Vagina (tissue), 2 donors: ENCODE data around the gene OR2Y1.

Experiments
- POLR2A ChIP-seq, 2 donors: fragments of 450-650 bp; IDR thresholded peaks; one replicate each; pipeline ENCODE4 v1.6.1; 2017; ENCODE audit warnings: antibody characterized with exemption in 2 of 2, mild to moderate bottlenecking in 2 of 2, moderate library complexity in 2 of 2
- POLR2AphosphoS5 ChIP-seq, 2 donors: sonication (generic); formaldehyde crosslinking; IDR thresholded peaks; one replicate each; pipeline ENCODE4 v1.9.0; 2017; ENCODE audit warnings: antibody characterized with exemption in 2 of 2, mild to moderate bottlenecking in 2 of 2, low read depth in 1 of 2; ENCODE audit not compliant: insufficient read depth in 1 of 2
- TF ChIP-seq, protein P1 (sequence below), 3 experiments: fragments of 450-650 bp in 2 of 3; fragments of 200-600 bp in 1 of 3; sonication (generic) in 1 of 3; IDR thresholded peaks; one replicate each; pipeline ENCODE4 v1.5.1; 2017 to 2019; ENCODE audit warnings: antibody characterized with exemption in 3 of 3, mild to moderate bottlenecking in 2 of 3, moderate library complexity in 2 of 3

DNA sequence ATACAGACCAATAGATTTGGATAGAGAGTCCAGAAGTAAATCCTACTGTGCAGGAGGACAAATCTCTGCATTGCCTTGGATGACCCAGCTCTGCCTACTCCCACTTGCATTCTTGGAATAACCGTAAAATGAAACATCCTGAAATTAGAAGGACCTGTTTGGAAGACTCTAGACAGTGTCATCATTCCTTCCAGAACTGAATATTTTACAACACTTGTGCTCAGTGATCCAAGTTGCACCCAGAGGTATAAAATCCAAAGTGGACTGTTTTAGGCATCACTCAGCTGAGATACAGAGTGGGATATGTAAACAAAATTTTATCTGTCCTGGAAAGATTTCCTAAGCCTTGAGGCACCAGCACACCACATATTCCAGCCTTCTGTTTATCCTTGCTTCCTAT, 43.7 kb downstream of the OR2Y1 start:
- no peak for TF ChIP-seq POLR2AphosphoS5 (IDR thresholded peaks at IDR 0.05; ENCODE audit: insufficient read depth in 1 of 2, low read depth in 1 of 2)
- TF ChIP-seq, protein P1, sequence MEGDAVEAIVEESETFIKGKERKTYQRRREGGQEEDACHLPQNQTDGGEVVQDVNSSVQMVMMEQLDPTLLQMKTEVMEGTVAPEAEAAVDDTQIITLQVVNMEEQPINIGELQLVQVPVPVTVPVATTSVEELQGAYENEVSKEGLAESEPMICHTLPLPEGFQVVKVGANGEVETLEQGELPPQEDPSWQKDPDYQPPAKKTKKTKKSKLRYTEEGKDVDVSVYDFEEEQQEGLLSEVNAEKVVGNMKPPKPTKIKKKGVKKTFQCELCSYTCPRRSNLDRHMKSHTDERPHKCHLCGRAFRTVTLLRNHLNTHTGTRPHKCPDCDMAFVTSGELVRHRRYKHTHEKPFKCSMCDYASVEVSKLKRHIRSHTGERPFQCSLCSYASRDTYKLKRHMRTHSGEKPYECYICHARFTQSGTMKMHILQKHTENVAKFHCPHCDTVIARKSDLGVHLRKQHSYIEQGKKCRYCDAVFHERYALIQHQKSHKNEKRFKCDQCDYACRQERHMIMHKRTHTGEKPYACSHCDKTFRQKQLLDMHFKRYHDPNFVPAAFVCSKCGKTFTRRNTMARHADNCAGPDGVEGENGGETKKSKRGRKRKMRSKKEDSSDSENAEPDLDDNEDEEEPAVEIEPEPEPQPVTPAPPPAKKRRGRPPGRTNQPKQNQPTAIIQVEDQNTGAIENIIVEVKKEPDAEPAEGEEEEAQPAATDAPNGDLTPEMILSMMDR (IDR thresholded peaks at IDR 0.05), result no peak
- no peak for TF ChIP-seq POLR2A (IDR thresholded peaks at IDR 0.05)
